Stomach (tissue), 9 donors: ENCODE data around the gene TRMT6. TPM values are rescaled to one million over a fixed set of nuclear protein-coding genes. Genes with fewer than 3 reads are reported as not detected.
A peak's percentile ranks its signal among the peaks of the same experiment; 100 is the strongest.

Experiments used
- DNase-seq, 2 donors: peaks; one replicate each; pipeline versions ENCODE4 v3.0.0 to v3.0.0-alpha.2; 2013 to 2019
- H3K27ac ChIP-seq, 5 donors: fragments of 200-600 bp in 4 of 5; sonication (generic) in 4 of 5; one replicate each; pipeline ENCODE4 v1.5.1; 2013 to 2019; ENCODE audit warnings: mild to moderate bottlenecking in 1 of 5, moderate library complexity in 1 of 5
- H3K27me3 ChIP-seq, 3 donors: fragments of 200-600 bp; sonication (generic); one replicate each; pipeline ENCODE4 v1.5.1; 2017 to 2019; ENCODE audit warnings: mixed run types in 1 of 3
- H3K36me3 ChIP-seq, 4 donors: fragments of 200-600 bp; sonication (generic); 1 replicate in 3 of 4; 2 replicates in 1 of 4; pipeline ENCODE4 v1.5.1; 2016 to 2019
- H3K4me1 ChIP-seq, 4 donors: fragments of 200-600 bp; sonication (generic); one replicate each; pipeline ENCODE4 v1.5.1; 2016 to 2019
- H3K4me3 ChIP-seq, 4 donors: fragments of 200-600 bp; sonication (generic) in 3 of 4; one replicate each; pipeline ENCODE4 v1.5.1; 2016 to 2019; ENCODE audit warnings: mild to moderate bottlenecking in 1 of 4
- H3K9me3 ChIP-seq, 4 donors: fragments of 200-600 bp; sonication (generic); one replicate each; pipeline ENCODE4 v1.5.1; 2016 to 2019
- CTCF ChIP-seq, 7 experiments: fragments of 450-650 bp in 4 of 7; fragments of 200-600 bp in 3 of 7; sonication (generic) in 3 of 7; IDR thresholded peaks; one replicate each; pipeline ENCODE4 v1.5.1; 2016 to 2019; ENCODE audit warnings: antibody characterized with exemption in 7 of 7, control low read depth in 2 of 7, mild to moderate bottlenecking in 1 of 7
- EP300 ChIP-seq: sonication (generic); formaldehyde crosslinking; IDR thresholded peaks from one replicate; pipeline ENCODE4 v1.6.1; 2017; ENCODE audit warnings: antibody characterized with exemption
- POLR2A ChIP-seq, 4 donors: fragments of 450-650 bp; IDR thresholded peaks; one replicate each; pipeline ENCODE4 v1.6.1; 2016; ENCODE audit warnings: antibody characterized with exemption in 4 of 4, control low read depth in 2 of 4, mild to moderate bottlenecking in 1 of 4, moderate library complexity in 1 of 4
- POLR2AphosphoS5 ChIP-seq, 3 donors: sonication (generic); formaldehyde crosslinking; IDR thresholded peaks; one replicate each; pipeline ENCODE4 v1.6.1; 2016; ENCODE audit warnings: antibody characterized with exemption in 3 of 3
- WGBS, 5 donors: extraction: QIAGEN DNeasy Blood & Tissue Kit in 3 of 5; methylation state at CpG; one replicate each; pipeline versions ENCODE4 v1.1.5 to v1.1.7; 2013 to 2018; 5-methylcytosine and 5-hydroxymethylcytosine counted together
- intact Hi-C: fragments of 100-400 bp; cut with DNase I; formaldehyde crosslinking; loops from one replicate; pipeline ENCODE4 v1.15.1; 2023; ENCODE audit warnings: low total_unique reads
- polyA plus RNA-seq, 3 donors: library from polyadenylated mRNA; stranded (reverse); fragments of 200-250 nt; gene quantifications; one replicate each; pipeline ENCODE4 v1.2.3, GENCODE V29; 2013
- total RNA-seq, 5 donors: library from RNA; depleted of rRNA; stranded (reverse); fragments of >200 nt; gene quantifications; one replicate each; pipeline versions ENCODE4 v1.1.0 to v1.2.3, GENCODE V29; 2014 to 2016
- donor health status: healthy with polysubstance abuse.
- donor health status: Bipolar disorder and iron deficiency.
- donor health status: healthy.

TRMT6 gene
- total and polyA plus RNA-seq, 8 donors: 2.9 to 10.9 (median 8.0) TPM

GRCh38 chr20:5974531-5974930, 24.2 kb upstream of the TRMT6 start:
- no peak for TF ChIP-seq POLR2AphosphoS5 (IDR thresholded peaks at IDR 0.05)
- TF ChIP-seq POLR2A (IDR thresholded peaks at IDR 0.05): no peak
- WGBS, 5 donors: 93 to 100% (median 98%) methylated on average over 1 of the region's 1 CpG
- no peak overlapping the region for H3K27ac ChIP-seq
- intact Hi-C loops: no loop called here
- no peaks in the 10 kb centered on the region for H3K4me1 ChIP-seq
- no peak for DNase-seq
- no peaks in the 10 kb centered on the region for H3K27me3 ChIP-seq
- peaks cover 0 to 67% (median 56%) of the 10 kb centered on the region in 4 donors for H3K36me3 ChIP-seq
- H3K9me3 ChIP-seq: no peaks in the 10 kb centered on the region
- H3K4me3 ChIP-seq: no peak overlapping the region

- Histone ChIP-seq H3K36me3 (peaks cover 0 to 62% (median 53%) of the 10 kb centered on the region in 4 donors), H3K27ac (peak overlapping the region in 1 of 5 donors; percentile 9), H3K4me1 (no peaks in the 10 kb centered on the region), H3K4me3 (no peak overlapping the region), H3K27me3 (no peaks in the 10 kb centered on the region), H3K9me3 (no peaks in the 10 kb centered on the region)
- DNase-seq: peak in 1 of 2 donors; percentile 14
- WGBS, 5 donors: 92 to 100% (median 96%) methylated on average over 4 of the region's 4 CpGs
- intact Hi-C loops: no loop called here
- no peak for TF ChIP-seq POLR2A (IDR thresholded peaks at IDR 0.05)
- TF ChIP-seq CTCF (IDR thresholded peaks at IDR 0.05): no peak
- TF ChIP-seq POLR2AphosphoS5 (IDR thresholded peaks at IDR 0.05): no peak
- no peak for TF ChIP-seq EP300
Observed at GRCh38 chr20:5973971-5974370, 23.6 kb upstream of the TRMT6 start.

- 73 to 88% (median 79%) methylated on average over 2 of the region's 2 CpGs for WGBS, 5 donors
- no peaks in the 10 kb centered on the region for H3K4me1 ChIP-seq
- peaks cover 0 to 58% (median 51%) of the 10 kb centered on the region in 4 donors for H3K36me3 ChIP-seq
- no peaks in the 10 kb centered on the region for H3K9me3 ChIP-seq
- H3K27ac ChIP-seq: no peak overlapping the region
- TF ChIP-seq POLR2A (IDR thresholded peaks at IDR 0.05) (no peak), POLR2AphosphoS5 (IDR thresholded peaks at IDR 0.05) (no peak), CTCF (IDR thresholded peaks at IDR 0.05) (no peak), EP300 (no peak)
- H3K4me3 ChIP-seq: no peak overlapping the region
- intact Hi-C loops: no loop called here
- no peaks in the 10 kb centered on the region for H3K27me3 ChIP-seq
- DNase-seq: peak in 1 of 2 donors; percentile 49
Observed at GRCh38 chr20:5973172-5973571, 22.8 kb upstream of the TRMT6 start.

- H3K27ac ChIP-seq: no peak overlapping the region
- intact Hi-C loops: no loop called here
- no peak for TF ChIP-seq CTCF (IDR thresholded peaks at IDR 0.05)
- TF ChIP-seq POLR2AphosphoS5 (IDR thresholded peaks at IDR 0.05): no peak
- no peak for TF ChIP-seq POLR2A (IDR thresholded peaks at IDR 0.05)
- TF ChIP-seq EP300: no peak
- peaks cover 0 to 58% (median 52%) of the 10 kb centered on the region in 4 donors for H3K36me3 ChIP-seq
- no peaks in the 10 kb centered on the region for H3K9me3 ChIP-seq
- DNase-seq: no peak
- H3K27me3 ChIP-seq: no peaks in the 10 kb centered on the region
- no peak overlapping the region for H3K4me3 ChIP-seq
- H3K4me1 ChIP-seq: no peaks in the 10 kb centered on the region
Observed at GRCh38 chr20:5971203-5971602, 20.9 kb upstream of the TRMT6 start.

- TF ChIP-seq EP300: no peak
- TF ChIP-seq POLR2A (IDR thresholded peaks at IDR 0.05): no peak
- no peak for TF ChIP-seq CTCF (IDR thresholded peaks at IDR 0.05)
- no peak for TF ChIP-seq POLR2AphosphoS5 (IDR thresholded peaks at IDR 0.05)
- peaks cover 0 to 60% (median 55%) of the 10 kb centered on the region in 4 donors for H3K36me3 ChIP-seq
- no peaks in the 10 kb centered on the region for H3K4me1 ChIP-seq
- DNase-seq: no peak
- intact Hi-C loops: no loop called here
- no peak overlapping the region for H3K27ac ChIP-seq
- H3K27me3 ChIP-seq: no peaks in the 10 kb centered on the region
- no peak overlapping the region for H3K4me3 ChIP-seq
- H3K9me3 ChIP-seq: no peaks in the 10 kb centered on the region
- WGBS, 5 donors: 84 to 90% (median 88%) methylated on average over 2 of the region's 2 CpGs
Observed at GRCh38 chr20:5970381-5970780, 20.0 kb upstream of the TRMT6 start.
